NT2/D1 (cell line): ENCODE measurements around the gene KITLG.
"Not testable (repeated sequence)": the region's sequence is repeated elsewhere in the genome, so short reads cannot be mapped to it uniquely, and the experiment has no call there.

Source experiments
- DNase-seq: peaks from one replicate; pipeline ENCODE4 v3.0.0-alpha.2; 2011; ENCODE audit warnings: low read depth, low spot score
- H3K27me3 ChIP-seq: 2 replicates; pipeline ENCODE4 v1.6.0; 2011; ENCODE audit warnings: mild to moderate bottlenecking; ENCODE audit not compliant: insufficient read length, insufficient read depth
- H3K36me3 ChIP-seq: 2 replicates; pipeline ENCODE4 v1.6.1; 2011; ENCODE audit warnings: mild to moderate bottlenecking, low read length, mixed read lengths; ENCODE audit not compliant: insufficient read depth, insufficient read length
- H3K4me1 ChIP-seq: 2 replicates; pipeline ENCODE4 v1.5.1; 2011; ENCODE audit not compliant: insufficient read depth, insufficient read length
- H3K4me3 ChIP-seq: 2 replicates; pipeline ENCODE4 v1.5.1; 2011; ENCODE audit warnings: low read depth; ENCODE audit not compliant: insufficient read length
- H3K9ac ChIP-seq: 2 replicates; pipeline ENCODE4 v1.6.0; 2011; ENCODE audit warnings: low read depth; ENCODE audit not compliant: insufficient read length
- H3K9me3 ChIP-seq: 2 replicates; pipeline ENCODE4 v1.5.1; 2011; ENCODE audit warnings: mild to moderate bottlenecking, low read length; ENCODE audit not compliant: insufficient read depth
- SUZ12 ChIP-seq: IDR thresholded peaks from 2 replicates; pipeline ENCODE4 v1.6.1; 2011; ENCODE audit not compliant: insufficient read length, insufficient read depth; ENCODE audit errors: extremely low read depth
- YY1 ChIP-seq: IDR thresholded peaks from 2 replicates; pipeline ENCODE4 v1.6.1; 2011; ENCODE audit not compliant: insufficient read length, insufficient read depth
- ZNF274 ChIP-seq: IDR thresholded peaks from 2 replicates; pipeline ENCODE4 v1.6.1; 2011; ENCODE audit warnings: mild to moderate bottlenecking, low read depth, low read length

The KITLG gene

DNA sequence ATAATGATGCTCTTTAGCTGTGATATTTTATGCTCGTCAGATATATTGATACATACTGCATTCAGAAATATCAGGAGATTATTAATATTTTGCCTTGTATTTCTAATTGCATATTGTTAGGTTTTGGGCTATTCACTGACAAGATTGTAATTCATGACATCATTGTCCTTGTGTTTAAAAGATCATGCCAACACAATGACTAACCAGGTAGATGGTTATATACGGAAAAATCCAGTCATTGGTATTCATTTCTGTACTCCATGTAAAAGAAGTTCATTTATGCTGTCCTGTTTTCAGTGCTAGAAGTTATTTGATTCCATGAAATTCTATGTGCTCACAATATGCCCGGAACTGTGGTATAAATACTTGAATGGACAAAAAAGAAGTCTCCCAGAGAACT, 107.5 kb downstream of the KITLG start:
- Histone ChIP-seq H3K27me3 (no peaks in the 10 kb centered on the region), H3K9ac (no peak overlapping the region), H3K9me3 (no peaks in the 10 kb centered on the region), H3K36me3 (no peaks in the 10 kb centered on the region), H3K4me3 (no peak overlapping the region), H3K4me1 (no peaks in the 10 kb centered on the region)
- TF ChIP-seq SUZ12 (no peak), YY1 (no peak), ZNF274 (no peak)
- DNase-seq: no peak

DNA sequence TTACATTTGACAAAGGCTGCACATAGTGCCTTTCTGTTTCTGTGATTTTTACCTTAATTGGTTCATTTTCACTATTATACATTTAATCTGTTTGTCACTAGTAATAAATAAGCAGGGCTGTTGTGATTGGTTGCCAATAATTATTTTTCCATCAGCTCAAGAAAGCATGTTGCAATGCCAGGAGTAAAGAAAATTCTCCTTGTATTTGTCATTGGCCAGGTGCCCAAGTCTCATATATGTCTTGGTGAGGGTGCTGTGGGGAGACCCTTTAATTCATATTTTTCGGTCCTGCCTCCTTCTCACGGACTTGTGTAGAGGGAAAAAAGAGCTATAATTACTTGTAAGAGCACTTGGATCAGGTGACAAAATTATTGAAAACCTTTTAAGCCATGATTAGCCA, 108.0 kb downstream of the KITLG start:
- Histone ChIP-seq H3K4me3 (no peak overlapping the region), H3K9me3 (peaks cover 3% of the 10 kb centered on the region; the same call in 1 of the 2 replicates), H3K9ac (no peak overlapping the region), H3K4me1 (no peaks in the 10 kb centered on the region), H3K27me3 (no peaks in the 10 kb centered on the region), H3K36me3 (no peaks in the 10 kb centered on the region)
- TF ChIP-seq YY1: no peak
- no peak for TF ChIP-seq ZNF274
- TF ChIP-seq SUZ12: no peak
- no peak for DNase-seq

DNA sequence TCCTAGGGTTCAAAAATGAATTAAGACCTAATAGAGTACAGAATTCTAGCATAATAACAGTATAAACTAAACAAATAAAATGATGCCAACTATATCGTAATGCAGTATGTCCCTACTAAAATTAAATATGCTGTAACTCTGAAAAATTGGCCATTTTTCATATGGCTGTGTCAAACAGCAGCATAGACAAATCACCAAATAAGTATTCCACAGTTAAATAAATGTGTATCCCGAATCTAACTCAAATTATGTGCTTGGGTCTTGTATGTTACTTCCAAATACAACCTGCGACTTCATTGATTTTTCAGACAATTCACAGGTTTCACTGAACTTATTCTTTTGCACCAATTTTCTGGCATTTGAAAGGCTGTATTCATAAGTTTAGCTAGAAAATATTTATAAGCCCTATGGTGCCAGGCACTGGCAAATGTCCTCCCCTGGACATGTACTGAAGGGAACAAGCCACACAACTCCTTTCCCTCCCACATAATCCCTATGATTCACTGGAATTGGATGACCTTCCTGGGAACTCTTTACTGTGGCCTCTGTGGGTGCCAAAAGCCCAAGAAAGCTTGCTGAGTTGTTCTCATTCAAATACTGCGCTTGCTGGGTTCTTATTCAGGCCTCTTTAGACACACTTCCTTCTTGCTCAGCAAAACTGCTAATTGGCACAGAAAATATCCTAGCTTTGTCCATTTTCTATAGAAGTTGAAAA, 108.8 kb downstream of the KITLG start:
- no peaks in the 10 kb centered on the region for H3K27me3 ChIP-seq
- H3K9me3 ChIP-seq: peaks cover 6% of the 10 kb centered on the region; the same call in 1 of the 2 replicates
- peak; percentile 22 for DNase-seq
- H3K9ac ChIP-seq: no peak overlapping the region
- no peaks in the 10 kb centered on the region for H3K36me3 ChIP-seq
- H3K4me3 ChIP-seq: no peak overlapping the region
- no peaks in the 10 kb centered on the region for H3K4me1 ChIP-seq
- TF ChIP-seq ZNF274 (no peak), SUZ12 (no peak), YY1 (no peak)

DNA sequence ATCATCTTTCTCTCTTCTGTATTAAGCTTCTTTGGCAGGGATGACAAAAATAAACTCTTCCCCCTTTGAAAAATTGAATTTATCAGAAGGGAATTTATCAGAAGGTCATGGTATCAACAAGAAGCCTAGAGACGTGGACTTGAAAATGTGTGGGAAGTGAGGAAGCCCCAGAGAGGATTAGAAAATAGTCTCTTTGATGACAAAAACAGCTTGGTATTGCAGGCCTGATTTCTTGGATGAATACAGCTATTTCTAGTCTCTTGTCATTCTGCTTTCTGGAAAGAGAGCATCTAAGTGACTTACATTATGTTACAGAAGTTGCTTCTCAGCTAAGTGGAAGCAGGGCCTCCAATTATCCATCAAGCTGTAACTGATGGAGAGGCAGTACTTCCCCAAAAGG, 111.1 kb downstream of the KITLG start:
- H3K9me3 ChIP-seq: peaks cover 6% of the 10 kb centered on the region; the same call in 1 of the 2 replicates
- no peak overlapping the region for H3K4me3 ChIP-seq
- no peaks in the 10 kb centered on the region for H3K4me1 ChIP-seq
- TF ChIP-seq SUZ12: no peak
- no peak for TF ChIP-seq YY1
- TF ChIP-seq ZNF274: no peak
- no peaks in the 10 kb centered on the region for H3K36me3 ChIP-seq
- no peak overlapping the region for H3K9ac ChIP-seq
- DNase-seq: no peak
- H3K27me3 ChIP-seq: no peaks in the 10 kb centered on the region

DNA sequence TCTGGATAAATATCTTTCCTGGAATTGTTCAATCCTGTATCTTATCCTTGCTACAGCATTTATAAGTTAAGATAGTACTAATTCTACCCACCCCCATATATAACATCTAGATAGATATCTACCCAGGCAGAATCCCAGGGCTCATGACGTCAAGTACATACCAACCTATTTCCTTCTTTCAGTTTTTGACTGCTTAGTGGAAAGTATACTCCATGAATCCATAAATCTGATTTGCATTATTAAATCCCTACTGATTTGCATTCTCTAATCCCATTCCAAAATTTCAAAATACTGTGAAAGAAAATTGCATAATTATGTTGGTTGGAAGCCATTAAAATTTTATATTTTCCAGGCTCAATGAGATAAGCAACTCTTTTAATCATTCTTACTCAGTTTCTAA, 111.7 kb downstream of the KITLG start:
- Histone ChIP-seq H3K4me3 (no peak overlapping the region), H3K4me1 (no peaks in the 10 kb centered on the region), H3K27me3 (no peaks in the 10 kb centered on the region), H3K9me3 (peaks cover 6% of the 10 kb centered on the region; the same call in 1 of the 2 replicates), H3K9ac (no peak overlapping the region), H3K36me3 (no peaks in the 10 kb centered on the region)
- DNase-seq: no peak
- TF ChIP-seq YY1: no peak
- no peak for TF ChIP-seq ZNF274
- TF ChIP-seq SUZ12: no peak

DNA sequence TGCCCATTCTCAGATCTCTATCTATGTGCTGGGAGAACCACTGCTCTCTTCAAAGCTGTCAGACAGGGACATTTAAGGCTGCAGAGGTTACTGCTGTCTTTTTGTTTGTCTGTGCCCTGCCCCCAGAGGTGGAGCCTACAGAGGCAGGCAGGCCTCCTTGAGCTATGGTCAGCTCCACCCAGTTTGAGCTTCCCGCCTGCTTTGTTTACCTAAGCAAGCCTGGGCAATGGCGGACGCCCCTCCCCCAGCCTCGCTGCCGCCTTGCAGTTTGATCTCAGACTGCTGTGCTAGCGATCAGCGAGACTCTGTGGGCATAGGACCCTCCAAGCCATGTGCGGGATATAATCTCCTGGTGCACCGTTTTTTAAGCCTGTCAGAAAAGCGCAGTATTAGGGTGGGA, 113.6 kb downstream of the KITLG start:
- DNase-seq: not testable (repeated sequence)

DNA sequence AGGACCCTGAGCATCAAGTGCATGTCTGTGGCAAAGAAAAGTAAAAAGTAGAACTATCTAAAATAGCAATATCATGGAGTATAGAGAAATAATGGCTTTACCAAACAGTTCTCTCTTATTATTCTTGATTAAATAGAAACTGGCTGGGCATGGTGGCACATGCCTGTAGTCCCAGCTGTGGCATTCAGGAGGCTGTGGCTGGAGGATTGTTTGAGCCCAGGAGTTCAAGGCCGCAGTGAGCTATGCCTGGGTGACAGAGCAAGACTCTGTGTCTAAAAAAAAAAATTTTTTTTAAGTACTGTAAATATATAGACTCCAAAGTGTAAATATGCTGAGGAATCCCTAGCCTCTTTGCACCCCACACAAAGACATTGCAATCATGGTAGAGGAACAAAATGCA, 121.9 kb downstream of the KITLG start:
- H3K4me1 ChIP-seq: no peaks in the 10 kb centered on the region
- DNase-seq: no peak
- no peaks in the 10 kb centered on the region for H3K27me3 ChIP-seq
- no peaks in the 10 kb centered on the region for H3K36me3 ChIP-seq
- H3K4me3 ChIP-seq: no peak overlapping the region
- H3K9ac ChIP-seq: no peak overlapping the region
- H3K9me3 ChIP-seq: no peaks in the 10 kb centered on the region
- TF ChIP-seq YY1 (no peak), SUZ12 (no peak), ZNF274 (no peak)

More for the DNA sequence above, 113.6 kb downstream of the KITLG start:
- H3K9ac ChIP-seq, H3K27me3 ChIP-seq, H3K36me3 ChIP-seq, H3K9me3 ChIP-seq, H3K4me3 ChIP-seq, H3K4me1 ChIP-seq: not testable (repeated sequence)
